ENCODE measurements around the gene CYYR1.
"Not testable (repeated sequence)": the region's sequence is repeated elsewhere in the genome, so short reads cannot be mapped to it uniquely, and the experiment has no call there.

CYYR1 gene

GRCh38 chr21:26473471-26473870 lies 99.6 kb downstream of the CYYR1 start:
- no peak for DNase-seq

DNA sequence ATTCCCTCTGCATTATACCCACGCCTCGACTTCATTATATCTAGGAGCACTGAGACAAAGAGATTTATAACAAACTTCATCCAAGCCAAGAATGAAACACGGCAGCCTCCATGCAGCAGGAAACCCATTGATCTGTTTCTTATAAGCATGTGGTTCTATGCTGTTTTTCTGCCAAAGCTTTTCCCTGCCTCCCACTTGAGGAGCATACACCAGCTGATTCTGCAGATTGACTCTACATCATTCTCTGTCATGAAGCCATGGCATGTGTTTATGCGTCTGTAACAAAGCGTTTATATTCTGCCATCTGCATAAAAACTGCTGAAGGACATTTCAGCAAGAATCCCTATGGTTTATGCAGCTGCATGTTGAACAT lies 102.0 kb downstream of the CYYR1 start:
- DNase-seq, result no peak

GRCh38 chr21:26470351-26471098 lies 102.6 kb downstream of the CYYR1 start:
- no peak for DNase-seq

DNA sequence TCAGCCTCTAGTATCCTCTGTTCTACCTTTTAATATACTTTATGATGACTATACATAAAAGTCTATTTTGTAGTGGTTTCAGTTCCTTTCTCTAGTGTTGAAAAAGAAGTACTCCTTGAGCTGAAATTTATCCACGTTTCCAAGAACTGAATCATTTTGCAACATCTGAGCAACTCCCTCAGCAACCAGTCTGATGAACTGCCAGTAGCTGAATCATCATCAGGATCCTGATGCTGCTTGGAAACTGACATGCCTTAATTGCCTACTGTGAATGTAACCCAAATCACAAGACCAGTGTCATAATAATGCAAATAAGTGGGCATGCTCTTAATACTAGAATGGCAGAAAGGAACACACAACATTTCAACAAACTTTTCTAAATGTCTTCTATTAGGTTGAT lies 103.3 kb downstream of the CYYR1 start:
- DNase-seq, result no peak

DNA sequence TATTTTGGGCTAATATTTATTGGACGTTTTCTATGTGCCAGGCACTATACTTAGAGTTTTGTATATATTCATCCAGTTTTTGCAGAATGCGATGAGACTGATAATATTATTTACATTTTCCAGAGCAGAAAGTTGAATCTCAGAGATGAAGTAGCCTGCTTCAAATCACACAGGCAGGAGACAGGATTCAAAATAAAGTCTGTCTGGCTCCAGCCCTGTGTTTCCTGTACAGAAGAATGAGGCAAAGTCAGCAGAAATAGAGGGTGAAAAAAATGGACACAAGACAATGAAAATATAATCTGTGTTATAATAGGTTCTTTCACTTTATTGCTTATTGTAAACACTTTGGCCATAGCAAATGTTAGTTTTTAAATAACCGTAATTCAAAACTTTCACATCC lies 107.2 kb downstream of the CYYR1 start:
- no peak for DNase-seq

DNA sequence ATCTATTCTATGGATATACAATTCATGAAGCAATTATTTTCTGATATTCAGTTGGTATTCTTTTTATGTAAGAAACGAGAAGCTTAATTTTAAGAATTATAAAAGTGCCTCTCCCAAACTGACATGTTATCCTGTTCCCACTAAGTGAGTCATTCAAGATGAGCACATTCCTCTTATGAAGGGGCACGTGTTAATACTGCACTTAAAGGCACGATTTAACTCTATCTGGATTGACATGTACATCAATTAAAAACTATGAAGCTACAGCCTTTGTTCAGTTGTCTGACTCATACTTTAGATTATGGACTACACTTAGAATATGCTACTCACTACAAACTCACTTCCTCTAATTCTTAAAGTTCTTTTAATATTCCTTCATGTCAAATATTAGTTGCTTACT lies 111.6 kb downstream of the CYYR1 start:
- no peak for DNase-seq

DNA sequence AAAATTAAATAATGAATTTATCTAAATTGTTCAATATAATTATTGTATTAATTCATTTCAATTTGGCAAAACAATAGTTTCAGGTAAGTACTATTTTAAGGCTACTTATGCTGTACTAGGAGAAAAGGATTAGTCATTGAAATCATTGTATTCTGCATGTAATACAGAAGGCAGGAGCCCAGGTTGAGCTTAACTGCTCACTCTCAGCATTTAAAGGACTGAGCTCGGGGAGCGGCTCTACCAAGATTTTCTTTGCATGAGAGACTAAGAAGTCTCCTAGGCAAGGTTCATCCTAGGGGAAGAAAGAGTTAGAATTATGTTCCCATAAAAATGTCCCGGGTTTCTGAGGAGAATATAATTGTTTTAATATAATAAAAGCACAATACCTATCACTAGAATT lies 112.5 kb downstream of the CYYR1 start:
- DNase-seq, result no peak

DNA sequence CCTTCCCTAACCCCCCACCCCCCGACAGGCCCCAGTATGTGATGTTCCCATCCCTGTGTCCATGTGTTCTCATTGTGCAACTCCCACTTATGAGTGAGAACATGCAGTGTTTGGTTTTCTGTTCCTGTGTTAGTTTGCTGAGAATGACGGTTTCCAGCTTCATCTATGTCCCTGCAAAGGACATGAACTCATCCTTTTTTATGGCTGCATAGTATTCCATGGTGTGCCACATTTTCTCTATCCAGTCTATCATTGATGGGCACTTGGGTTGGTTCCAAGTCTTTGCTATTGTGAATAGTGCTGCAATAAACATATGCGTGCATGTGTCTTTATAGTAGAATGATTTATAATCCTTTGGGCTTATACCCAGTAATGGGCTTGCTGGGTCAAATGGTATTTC lies 114.2 kb downstream of the CYYR1 start:
- DNase-seq, result not testable (repeated sequence)

DNA sequence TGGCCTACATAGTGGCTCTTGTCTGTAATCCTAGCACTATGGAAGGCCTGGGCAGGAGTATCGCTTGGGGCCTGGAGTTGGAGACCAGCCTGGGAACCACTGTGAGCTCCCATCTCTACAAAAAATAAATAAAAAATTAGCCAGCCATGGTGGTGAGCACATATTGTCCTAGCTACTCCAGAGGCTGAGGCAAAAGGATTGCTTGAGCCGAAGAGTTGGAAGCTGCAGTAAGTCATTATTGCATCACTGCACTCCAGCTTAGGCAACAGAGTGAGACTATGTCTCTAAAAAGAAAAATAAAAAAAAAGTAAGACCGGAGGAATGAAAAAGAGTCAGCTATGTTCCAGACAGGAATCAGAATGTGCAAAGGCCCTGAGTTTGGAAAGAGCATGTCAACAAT lies 115.3 kb downstream of the CYYR1 start:
- no peak for DNase-seq

DNA sequence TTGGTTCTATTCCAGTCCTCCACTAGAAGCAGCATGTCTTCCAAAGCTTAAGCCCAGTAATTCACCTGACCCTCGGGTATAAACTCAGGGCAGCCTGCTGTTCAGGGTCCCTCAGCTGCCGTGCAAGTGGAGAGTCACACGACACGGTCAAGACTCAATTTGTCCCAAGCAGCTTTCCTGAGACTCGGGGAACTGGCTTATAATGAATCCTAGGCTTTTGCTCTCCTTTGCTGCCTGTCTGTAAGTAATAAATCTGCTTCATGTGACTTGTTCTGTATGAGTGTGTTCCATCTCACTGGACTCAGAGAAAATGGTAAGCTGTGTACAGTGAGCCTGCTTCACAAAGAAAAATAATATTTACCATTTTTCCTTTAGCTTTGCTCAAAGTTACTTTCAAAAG lies 119.8 kb downstream of the CYYR1 start:
- no peak for DNase-seq

DNA sequence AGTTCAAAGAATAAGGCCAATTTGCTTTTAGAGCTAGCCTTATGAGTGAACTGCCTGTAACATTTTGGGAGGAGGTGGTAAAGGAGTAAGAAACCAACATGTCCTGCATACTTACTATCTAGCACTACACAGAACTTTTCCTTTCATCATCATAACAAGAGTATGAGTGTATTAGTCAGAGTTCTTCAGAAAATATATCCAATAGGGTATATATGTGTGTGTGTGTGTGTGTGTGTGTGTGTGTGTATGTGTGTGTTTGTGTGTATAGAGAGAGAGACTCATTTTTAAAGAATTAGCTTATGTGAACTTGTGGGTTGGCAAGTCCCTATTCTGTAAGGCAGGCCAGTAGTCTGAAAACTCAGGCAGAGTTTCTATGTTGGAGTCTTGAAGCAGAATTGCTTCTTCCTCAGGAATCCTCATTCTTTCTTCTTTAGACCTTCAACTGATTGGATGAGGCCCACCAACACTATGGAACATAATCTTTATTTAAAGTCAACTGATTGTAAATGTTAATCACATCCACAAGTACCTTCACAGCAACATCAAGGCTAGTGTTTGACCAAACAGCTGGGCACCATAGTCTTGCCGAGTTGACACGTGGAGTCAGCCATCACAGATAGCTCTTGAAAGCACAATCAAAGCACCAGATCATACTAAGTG lies 121.9 kb downstream of the CYYR1 start:
- DNase-seq, result no peak

DNA sequence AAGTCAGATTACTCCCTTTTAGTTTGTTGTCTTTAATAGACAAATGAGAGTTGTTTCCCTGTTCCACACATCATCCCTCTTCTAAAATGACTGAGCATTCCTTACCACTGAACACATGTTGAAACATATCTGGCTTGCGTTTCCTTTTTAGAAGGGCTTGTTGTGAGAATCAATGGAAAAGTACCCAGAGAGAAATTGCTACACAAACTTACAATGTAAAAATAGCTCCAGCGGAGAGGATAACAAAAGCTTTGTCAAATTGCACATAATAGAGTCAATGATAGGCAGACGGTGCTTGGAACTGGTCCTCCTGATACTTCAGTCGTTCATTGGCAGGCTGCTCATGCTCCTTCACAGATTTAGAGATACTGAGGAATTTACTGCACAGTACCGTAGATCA lies 123.9 kb downstream of the CYYR1 start:
- no peak for DNase-seq

DNA sequence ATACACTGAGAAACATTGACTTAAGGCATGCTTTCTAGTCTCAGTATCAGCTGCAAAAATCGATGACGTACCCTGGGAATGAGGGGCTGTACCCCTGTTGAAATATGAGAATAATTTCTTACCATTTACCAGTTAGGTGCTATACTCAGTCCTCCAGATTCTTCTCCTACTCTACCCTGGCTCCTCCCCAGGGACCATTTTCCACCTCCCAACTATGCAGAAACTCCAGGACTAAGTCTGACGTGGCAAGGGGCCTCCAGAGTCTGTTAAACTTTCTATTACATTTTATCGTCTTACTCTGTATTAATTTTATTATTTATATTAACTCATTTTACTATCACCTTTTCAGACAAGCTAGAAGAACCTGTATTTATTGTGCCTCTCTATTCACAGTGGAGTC lies 124.3 kb downstream of the CYYR1 start:
- no peak for DNase-seq

DNA sequence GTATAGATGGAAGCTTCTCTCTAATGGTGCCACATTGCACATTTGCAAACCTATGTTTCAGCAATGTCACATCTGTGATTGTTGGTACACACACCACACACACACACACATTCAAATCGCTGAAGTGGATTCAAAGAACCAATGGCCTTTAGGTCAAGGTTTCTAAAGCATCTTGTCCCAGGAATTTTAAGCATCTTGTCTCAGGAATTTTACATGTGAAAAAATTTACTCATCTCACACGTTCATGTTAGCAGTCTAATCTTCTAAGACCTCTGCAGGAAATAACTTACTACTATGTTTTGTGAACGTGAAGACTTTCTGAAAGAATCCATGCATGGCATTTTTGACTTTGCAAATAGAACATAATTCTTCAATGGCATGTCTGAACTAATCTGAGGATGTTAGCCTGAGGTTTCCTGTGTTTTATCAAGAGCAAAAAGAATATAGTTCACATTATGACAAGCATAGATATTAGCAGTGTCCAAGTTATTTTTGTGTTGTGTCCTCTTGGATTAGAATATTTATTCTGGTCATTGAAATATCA lies 125.1 kb downstream of the CYYR1 start:
- DNase-seq, result no peak

DNA sequence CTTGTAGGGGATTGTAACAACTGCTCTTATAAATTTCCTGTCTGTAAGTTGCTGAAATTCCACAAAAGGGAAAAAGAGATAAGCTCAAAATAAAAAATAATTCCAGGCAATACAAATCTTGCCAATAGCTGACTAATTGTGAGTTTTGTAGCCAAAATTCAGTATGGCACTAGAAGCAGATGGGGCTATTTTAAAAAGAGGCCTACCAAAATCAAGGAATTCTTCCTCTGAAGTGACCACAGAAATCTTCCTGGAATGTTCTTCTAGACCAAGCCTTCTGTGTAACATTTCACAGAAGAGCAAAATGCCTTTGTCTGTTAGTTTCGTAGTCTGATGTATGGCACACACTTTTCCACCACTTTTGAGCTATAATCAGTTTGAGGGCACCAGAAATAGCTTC lies 127.6 kb downstream of the CYYR1 start:
- DNase-seq, result no peak

DNA sequence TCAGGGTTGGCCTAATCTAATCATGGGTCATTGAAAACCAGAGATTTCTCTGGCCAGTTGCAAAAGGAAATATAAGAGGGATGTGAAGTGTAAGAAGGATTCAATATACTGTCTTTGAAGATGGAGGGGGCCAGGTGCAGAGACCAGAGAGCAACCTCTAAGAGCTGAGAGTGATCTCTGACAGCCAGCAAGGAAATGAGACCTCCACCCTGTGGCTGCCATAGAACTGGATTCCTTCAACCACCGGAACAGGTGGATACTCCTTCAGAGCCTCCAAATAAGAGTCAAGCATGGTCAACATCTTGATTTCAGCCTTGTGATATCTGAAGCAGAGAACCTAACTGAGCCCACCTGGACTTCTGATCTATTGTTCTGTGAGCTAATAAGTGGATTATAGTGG lies 128.4 kb downstream of the CYYR1 start:
- DNase-seq, result no peak

DNA sequence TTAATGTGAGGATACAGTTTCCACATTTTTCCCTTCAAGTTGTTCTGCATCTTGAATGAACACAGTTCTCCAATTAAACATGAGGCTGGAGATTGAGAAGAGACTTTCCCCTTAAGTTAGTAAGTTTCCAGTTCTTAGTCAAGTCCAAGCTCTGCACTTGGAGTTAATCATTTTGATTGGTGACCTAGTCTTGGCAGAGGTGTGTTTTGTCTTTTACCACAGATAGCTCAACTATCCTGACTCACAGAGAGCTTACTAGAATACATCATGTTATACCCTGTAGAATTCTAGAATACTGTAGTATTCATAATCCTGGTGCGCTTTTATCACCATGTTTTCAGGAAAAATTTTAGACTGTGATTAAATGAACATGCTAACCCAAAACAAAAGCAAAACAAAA lies 129.2 kb downstream of the CYYR1 start:
- DNase-seq, result no peak

- DNase-seq, result no peak
Observed at GRCh38 chr21:26443291-26443690, 129.8 kb downstream of the CYYR1 start.

DNA sequence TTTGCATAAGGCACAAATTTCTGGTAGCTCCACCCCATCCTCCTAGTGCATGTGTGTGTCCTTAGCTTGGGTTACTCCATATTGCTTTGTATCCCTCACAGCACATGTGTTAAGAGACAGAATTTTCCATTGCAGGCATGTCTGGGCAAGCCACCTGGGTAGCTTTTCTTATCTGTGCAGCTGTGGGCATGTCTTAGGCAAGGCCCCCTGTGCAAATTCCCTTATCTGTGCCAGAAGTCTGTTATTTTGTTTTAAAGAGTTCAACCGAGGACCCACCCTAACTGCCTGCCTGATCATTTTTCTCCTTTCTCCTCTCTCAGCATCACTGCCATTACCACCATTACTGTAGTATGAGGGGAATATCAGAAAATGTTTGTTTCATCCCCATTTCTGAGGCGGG lies 131.9 kb downstream of the CYYR1 start:
- DNase-seq, result no peak

- DNase-seq, result no peak
Observed at GRCh38 chr21:26438976-26439375, 134.1 kb downstream of the CYYR1 start.

- no peak for DNase-seq
Observed at GRCh38 chr21:26437326-26438009, 135.6 kb downstream of the CYYR1 start.

DNA sequence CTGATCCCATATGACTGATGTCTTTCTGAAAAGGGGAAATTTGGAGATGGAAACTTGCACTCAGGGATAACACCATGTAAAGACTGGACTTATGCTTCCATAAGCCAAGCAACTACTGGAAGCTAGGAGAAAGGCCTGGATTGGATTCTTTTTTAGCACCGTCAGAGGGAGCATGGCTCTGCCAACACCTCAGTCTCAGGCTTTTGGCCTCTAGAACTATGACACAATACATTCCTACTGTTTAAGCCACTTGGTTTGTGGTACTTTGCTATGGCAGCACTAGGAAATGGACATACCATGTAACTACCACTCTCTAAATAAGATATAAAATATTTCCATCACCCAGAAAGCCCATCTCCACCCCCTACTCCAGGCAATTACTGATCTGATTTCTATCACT lies 139.7 kb downstream of the CYYR1 start:
- no peak for DNase-seq

DNA sequence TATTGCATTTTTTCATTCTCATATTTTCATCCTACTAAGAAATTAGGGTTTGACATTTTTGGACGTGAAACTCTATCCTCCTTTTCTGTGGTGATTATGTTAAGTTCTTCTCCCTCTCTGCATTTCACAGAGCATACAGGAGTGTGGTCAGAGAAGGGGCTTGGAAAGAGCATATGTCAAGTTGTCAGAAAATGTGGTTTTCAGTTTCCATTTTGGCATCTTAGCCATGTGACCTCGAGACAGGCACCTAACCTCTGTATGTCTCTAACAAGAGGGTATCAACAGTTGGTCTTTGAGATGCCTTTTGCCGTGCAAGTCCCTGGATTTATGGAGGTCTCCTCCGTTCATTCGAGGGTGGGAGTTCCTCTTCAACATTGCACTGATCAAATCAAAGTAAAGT lies 140.7 kb downstream of the CYYR1 start:
- DNase-seq, result no peak

DNA sequence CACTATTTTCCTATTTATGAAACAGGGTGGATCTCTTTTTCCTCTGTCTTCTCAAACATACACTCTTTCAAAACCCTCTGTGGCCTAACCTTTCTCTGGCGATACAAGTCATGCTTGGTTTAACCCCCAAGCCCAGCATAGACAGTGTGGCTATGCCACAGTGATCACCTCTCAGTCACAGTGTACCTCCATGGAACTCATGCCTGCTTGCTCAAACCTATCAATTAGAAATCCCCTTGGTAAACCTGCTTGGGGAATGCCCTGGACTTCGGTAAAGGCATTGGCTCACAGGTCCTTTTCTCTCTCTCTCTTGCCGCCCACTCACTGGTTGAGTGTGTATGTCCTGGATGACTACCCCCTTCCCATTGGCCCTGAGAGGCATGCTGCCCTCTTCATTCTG lies 147.5 kb downstream of the CYYR1 start:
- no peak for DNase-seq
